Heart right ventricle (tissue), 16 donors: Measurements from ENCODE around the gene BICRAL. TPM values are rescaled to one million over a fixed set of nuclear protein-coding genes. Genes with fewer than 3 reads are reported as not detected.

Experiments
- ATAC-seq, 8 donors: fragments of 200-7000 bp; cut with Tn5 transposase; one replicate each; pipeline ENCODE4 v1.9.1; 2020; ENCODE audit warnings: mild to moderate bottlenecking in 8 of 8, moderate library complexity in 8 of 8, moderate number of reproducible peaks in 1 of 8
- DNase-seq, 2 donors: peaks; one replicate each; pipeline ENCODE4 v3.0.0-alpha.2; 2020
- H3K27ac ChIP-seq, 10 donors: fragments of 200-600 bp; sonication (generic) in 2 of 10; one replicate each; pipeline versions ENCODE4 v1.5.0 to v1.8.0; 2020 to 2022; ENCODE audit warnings: mild to moderate bottlenecking in 3 of 10
- H3K27me3 ChIP-seq, 7 donors: fragments of 200-600 bp; one replicate each; pipeline ENCODE4 v1.8.0; 2021 to 2022; ENCODE audit warnings: mild to moderate bottlenecking in 2 of 7
- H3K36me3 ChIP-seq, 9 donors: fragments of 200-600 bp; sonication (generic) in 1 of 9; one replicate each; pipeline versions ENCODE4 v1.5.0 to v1.8.0; 2020 to 2022; ENCODE audit warnings: mild to moderate bottlenecking in 2 of 9
- H3K4me1 ChIP-seq, 9 donors: fragments of 200-600 bp; sonication (generic) in 1 of 9; one replicate each; pipeline versions ENCODE4 v1.5.0 to v1.8.0; 2020 to 2022; ENCODE audit warnings: mild to moderate bottlenecking in 4 of 9
- H3K4me3 ChIP-seq, 10 donors: fragments of 200-600 bp; sonication (generic) in 2 of 10; one replicate each; pipeline versions ENCODE4 v1.5.0 to v1.8.0; 2020 to 2022; ENCODE audit warnings: mild to moderate bottlenecking in 7 of 10, moderate library complexity in 2 of 10
- H3K9me3 ChIP-seq, 11 donors: fragments of 200-600 bp in 10 of 11; sonication (generic) in 2 of 11; one replicate each; pipeline versions ENCODE4 v1.5.0 to v1.8.0; 2013 to 2022; ENCODE audit warnings: mild to moderate bottlenecking in 2 of 11, control low read depth in 1 of 11, moderate library complexity in 1 of 11
- CTCF ChIP-seq, 9 donors: fragments of 200-600 bp; sonication (generic) in 2 of 9; IDR thresholded peaks; one replicate each; pipeline versions ENCODE4 v1.5.0 to v1.8.0; 2021 to 2022; ENCODE audit warnings: antibody characterized with exemption in 9 of 9, mild to moderate bottlenecking in 5 of 9, moderate library complexity in 1 of 9
- WGBS, 2 donors: extraction: QIAGEN DNeasy Blood & Tissue Kit; methylation state at CpG; one replicate each; pipeline ENCODE4 v1.1.7; 2013; ENCODE audit warnings: inconsistent platforms in 1 of 2; 5-methylcytosine and 5-hydroxymethylcytosine counted together
- intact Hi-C, 10 donors: fragments of 100-400 bp; cut with DNase I; formaldehyde crosslinking; loops; one replicate each; pipeline versions ENCODE4 v1.11.1 to v1.14.2; 2022
- polyA plus RNA-seq, 2 donors: library from polyadenylated mRNA; stranded (reverse); fragments of 200-250 nt; gene quantifications; one replicate each; pipeline ENCODE4 v1.2.3, GENCODE V29; 2013
- total RNA-seq, 10 donors: library from RNA; stranded (reverse); fragmentation: NEBNext Ultra II Directional in 3 of 10; extraction: Animal tissue kit (Norgen Biotek cat#: 25700) in 3 of 10; gene quantifications; one replicate each; pipeline versions ENCODE4 v1.2.1 to v1.2.4, GENCODE V29; 2021 to 2023
- donor health status: Arrhythmogenic right ventricular cardiomyopathy.
- donor health status: ischemic (EF 13 %, LVEDD 7.1; RV severe dilation, severe dysfunction).
- donor health status: healthy with polysubstance abuse.
- donor health status: DM: no; HTN: yes; CAD: no.
- donor health status: DM: no; HTN: no; CAD: no.
- donor health status: ischemic (EF 25% LVEDD 6.9; RV normal size, moderate dysfunction).
- donor health status: ischemic (EF 25% LVEDD 5.7; RV mildly dilated, moderate dysfunction).
- donor health status: healthy.
- donor health status: DM: yes; HTN: yes; CAD: no.
- donor health status: Ischemic cardiomyopathy.
- donor health status: ischemic (EF 35%, LVEDD 5.7; RV mildly dilated, moderate dysfunction).
- donor health status: nonischemic (EF 11% LVEDD 7.7; RV severe dilation, severe dysfunction).
- donor health status: DM: yes; HTN: yes; CAD: no.
- donor health status: PGD.
- donor health status: ischemic (EF 29% LVEDD 5.4; RV normal size, mild dysfunction).
- donor health status: nonischemic (EF 23%, LVEDD 6.1; RV moderate dilation, normal function).

Gene BICRAL
- total and polyA plus RNA-seq, 12 donors, result 2.7 to 15.7 (median 13.4) TPM

DNA sequence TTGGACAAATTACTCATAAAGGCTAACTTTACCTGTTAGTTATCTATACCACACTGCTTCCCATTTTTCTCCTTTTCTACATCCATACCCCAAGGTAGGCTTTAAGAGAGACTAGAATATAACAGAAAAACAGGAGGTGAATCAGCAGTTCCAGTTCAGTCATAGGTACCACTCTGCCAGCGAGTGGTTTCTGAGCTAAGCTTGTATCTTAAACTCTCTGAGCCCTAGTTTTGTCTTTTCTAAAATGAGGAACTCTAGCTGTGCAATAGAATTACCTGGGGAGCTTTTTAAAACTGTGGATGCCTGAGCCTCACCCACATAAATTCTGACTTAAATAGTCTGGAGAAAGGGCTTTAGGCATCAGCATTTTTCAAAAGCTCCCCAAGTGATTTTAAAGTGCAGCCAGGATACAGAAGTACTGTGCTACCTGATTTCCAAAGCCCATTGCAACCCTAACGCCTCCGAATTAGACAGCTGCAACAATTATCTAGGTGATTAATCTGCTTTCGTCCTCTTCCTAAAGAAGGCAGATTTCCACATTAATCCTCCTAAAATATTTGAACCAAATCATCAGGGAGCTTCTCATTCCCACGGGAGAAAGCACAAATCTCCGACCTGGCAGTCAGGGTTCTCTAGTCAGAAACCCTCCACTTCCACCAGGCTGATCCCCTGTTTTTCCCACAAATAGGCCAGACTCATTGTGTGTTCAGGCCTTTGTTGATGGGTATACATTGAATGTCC lies 60.2 kb downstream of the BICRAL start:
- intact Hi-C loops, result no loop called here
- H3K4me3 ChIP-seq, result no peak overlapping the region
- no peaks in the 10 kb centered on the region for H3K4me1 ChIP-seq
- H3K27ac ChIP-seq, result no peak overlapping the region
- H3K9me3 ChIP-seq, result no peaks in the 10 kb centered on the region
- H3K36me3 ChIP-seq, result peaks cover 0 to 64% (median 4%) of the 10 kb centered on the region in 9 donors
- TF ChIP-seq CTCF (IDR thresholded peaks at IDR 0.05), result no peak
- 85 to 91% methylated on average over 6 of the region's 6 CpGs for WGBS, 2 donors
- H3K27me3 ChIP-seq, result no peaks in the 10 kb centered on the region
- DNase-seq (no peak), ATAC-seq (no peak)

DNA sequence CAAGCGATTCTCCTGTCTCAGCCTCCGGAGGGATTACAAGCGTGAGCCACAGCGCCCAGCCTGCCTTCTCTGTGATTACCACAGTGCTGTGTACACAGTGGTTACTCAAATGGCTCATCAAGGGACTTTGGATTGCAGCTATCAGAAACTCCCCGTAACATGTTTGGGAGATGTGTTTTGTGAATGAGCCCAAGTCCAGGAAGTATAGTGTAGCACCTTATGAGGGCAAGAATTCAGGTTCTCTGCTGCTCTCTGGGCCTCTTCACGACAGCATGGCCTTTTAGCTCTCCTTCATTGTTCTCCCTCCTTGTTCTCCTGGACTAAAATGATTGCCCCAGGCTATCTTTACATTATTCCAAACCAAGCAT lies 63.5 kb downstream of the BICRAL start:
- Histone ChIP-seq H3K36me3 (peaks cover 0 to 43% (median 4%) of the 10 kb centered on the region in 9 donors), H3K4me3 (no peak overlapping the region), H3K27me3 (no peaks in the 10 kb centered on the region), H3K9me3 (no peaks in the 10 kb centered on the region), H3K4me1 (no peaks in the 10 kb centered on the region), H3K27ac (no peak overlapping the region)
- WGBS, 2 donors, result 95% methylated on average over 6 of the region's 6 CpGs
- TF ChIP-seq CTCF (IDR thresholded peaks at IDR 0.05), result no peak
- ATAC-seq, result no peak
- no peak for DNase-seq
- intact Hi-C loops, result no loop called here

DNA sequence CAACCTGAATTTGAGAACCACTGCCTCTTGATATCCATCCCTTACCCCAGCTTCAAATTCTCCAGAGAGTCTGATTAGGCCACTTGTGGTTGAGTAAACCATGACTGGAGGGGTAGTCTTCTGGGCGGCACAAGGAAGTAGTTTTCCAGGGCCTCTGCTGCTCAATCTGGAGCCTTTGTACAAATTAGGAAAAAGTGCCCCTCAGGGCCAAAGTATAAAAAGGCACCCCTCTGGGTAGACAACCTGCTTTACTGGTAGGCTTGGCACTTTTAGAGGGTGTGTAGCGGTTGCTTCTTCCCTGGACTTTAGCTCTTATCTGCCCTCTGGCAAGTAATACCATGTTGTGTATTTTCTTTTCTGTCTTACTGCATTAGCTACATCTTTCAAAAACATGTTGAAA lies 64.7 kb downstream of the BICRAL start:
- WGBS, 2 donors, result 94 to 97% methylated on average over 2 of the region's 2 CpGs
- intact Hi-C loops, result no loop called here
- Histone ChIP-seq H3K4me3 (no peak overlapping the region), H3K36me3 (peaks cover 0 to 48% (median 4%) of the 10 kb centered on the region in 9 donors), H3K27ac (no peak overlapping the region), H3K27me3 (no peaks in the 10 kb centered on the region), H3K9me3 (no peaks in the 10 kb centered on the region), H3K4me1 (no peaks in the 10 kb centered on the region)
- no peak for DNase-seq
- ATAC-seq, result no peak
- no peak for TF ChIP-seq CTCF (IDR thresholded peaks at IDR 0.05)

- no peak for ATAC-seq
Observed at GRCh38 chr6:42848700-42849099, 66.8 kb downstream of the BICRAL start.

More at GRCh38 chr6:42848700-42849099, 66.8 kb downstream of the BICRAL start:
- Histone ChIP-seq H3K4me1 (no peaks in the 10 kb centered on the region), H3K27me3 (no peaks in the 10 kb centered on the region), H3K27ac (no peak overlapping the region), H3K36me3 (peaks cover 0 to 60% (median 16%) of the 10 kb centered on the region in 9 donors), H3K4me3 (no peak overlapping the region), H3K9me3 (no peaks in the 10 kb centered on the region)
- WGBS, 2 donors, result 91 to 98% methylated on average over 4 of the region's 4 CpGs
- TF ChIP-seq CTCF (IDR thresholded peaks at IDR 0.05), result no peak
- intact Hi-C loops, result no loop called here
- DNase-seq, result no peak
